HG02610 (cell line): ENCODE data around the gene OR10A3.

Experiments
- ATAC-seq: cut with Tn5 transposase; IDR thresholded peaks from one replicate; pipeline ENCODE4 v1.9.1; 2021; ENCODE audit warnings: mild to moderate bottlenecking, moderate library complexity; ENCODE audit not compliant: unreplicated experiment

OR10A3 gene

DNA sequence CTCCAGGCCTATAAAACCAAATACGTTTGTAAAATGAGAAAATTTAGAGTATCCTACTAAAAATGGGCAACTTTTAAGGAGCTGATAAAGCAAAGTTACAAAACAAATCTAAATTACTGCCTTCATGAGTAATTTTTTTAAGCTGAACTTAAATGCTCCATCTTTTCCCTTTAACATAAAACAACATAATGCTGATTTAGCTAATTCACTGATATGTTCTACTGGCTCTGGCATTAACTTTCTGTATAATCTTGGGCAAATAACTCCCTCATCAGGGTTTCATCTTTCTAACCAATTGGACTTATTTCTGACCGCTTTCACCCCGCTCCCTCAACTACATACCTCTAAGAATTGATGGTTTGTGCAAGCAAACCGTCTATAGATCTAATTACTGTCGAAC, 362 bp downstream of the OR10A3 start:
- no peak for ATAC-seq

- ATAC-seq, result no peak
These were observed 4.9 kb downstream of the OR10A3 start for GRCh38 chr11:7936615-7937014.

GRCh38 chr11:7931168-7931567, 10.3 kb downstream of the OR10A3 start, which contains the start of gene OR10A6:
OR10A6 (minus strand) TSS chr11:7931268; CDS start chr11:7928662, 2,606 bp downstream.
- no peak for ATAC-seq

- no peak for ATAC-seq
These were observed 13.9 kb downstream of the OR10A3 start for GRCh38 chr11:7927635-7928034.

DNA sequence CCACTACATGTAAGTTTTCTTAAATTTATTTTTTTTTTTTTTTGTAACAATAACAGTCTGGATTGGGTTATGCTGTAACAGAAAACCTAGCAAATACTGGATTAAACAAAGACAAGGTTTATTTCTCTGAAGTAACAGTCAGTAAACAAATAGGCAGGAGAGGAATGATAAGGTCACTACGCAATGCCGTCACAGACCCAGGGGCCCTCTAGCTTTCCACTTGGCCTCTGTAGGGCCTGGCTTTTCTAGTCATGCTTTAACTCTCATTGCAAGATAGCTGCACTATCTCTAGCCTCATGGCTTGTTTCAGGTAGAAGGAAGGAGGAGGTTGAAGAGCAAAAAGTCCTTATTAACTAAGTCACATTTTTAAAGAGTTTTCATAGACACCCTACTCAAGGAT, 17.0 kb downstream of the OR10A3 start:
- ATAC-seq, result no peak

DNA sequence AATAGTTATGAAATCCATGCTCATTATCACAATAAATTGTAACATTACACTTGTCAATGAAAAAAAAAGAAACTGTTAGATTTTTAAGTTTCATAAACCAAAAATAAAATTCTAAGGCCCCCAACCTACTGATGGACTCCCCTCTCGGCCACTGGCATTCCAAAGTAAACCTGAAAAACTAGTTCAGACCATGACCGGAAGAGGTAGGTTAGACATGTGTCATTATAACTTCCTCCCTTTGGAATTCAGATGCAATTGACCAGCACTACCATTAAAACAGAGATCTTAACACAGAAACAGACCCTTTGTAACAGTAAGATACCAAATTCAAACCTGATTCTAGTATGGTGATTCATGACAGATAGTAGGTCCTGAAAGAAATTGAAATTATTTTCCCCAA, 23.4 kb downstream of the OR10A3 start:
- no peak for ATAC-seq

DNA sequence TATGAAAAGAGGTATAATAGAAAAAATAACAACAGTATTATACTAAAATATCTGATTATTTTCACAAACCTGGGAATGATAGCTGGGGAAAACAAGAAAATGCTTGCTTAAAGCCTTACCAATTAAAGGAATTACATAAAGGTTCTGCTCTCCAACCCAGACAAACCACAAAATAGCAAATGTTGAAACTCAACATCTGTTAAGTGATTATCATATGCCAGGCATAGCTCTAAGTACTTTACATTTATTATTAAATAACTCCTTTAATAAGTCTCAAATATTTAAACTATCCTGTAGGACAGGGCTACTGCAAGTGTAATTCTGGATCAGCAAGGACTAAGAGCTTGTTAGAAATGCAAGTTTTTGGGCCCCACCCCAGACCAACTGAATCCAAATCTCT, 30.5 kb downstream of the OR10A3 start:
- no peak for ATAC-seq

DNA sequence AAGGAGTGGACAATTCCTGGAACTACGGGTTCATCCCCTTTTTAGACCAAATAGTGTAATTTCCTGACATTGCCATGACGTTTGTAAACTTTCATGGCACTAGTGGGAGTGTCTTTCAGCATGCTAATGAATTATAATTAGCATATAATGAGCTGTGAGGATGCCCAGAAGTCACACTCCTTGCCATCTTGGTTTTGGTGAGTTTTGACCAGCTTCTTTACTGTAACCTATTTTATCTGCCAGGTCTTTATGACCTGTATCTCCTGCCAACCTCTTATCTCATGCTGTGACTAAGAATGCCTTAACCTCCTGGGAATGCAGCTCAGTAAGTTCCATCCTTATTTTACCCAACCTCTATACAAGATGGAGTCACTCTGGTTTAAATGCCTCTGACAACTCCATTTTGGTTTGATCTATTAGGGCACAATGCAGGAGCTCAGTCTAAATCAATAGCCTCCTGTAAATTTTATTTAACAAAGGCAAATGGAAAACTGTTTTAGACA, 31.2 kb downstream of the OR10A3 start:
- ATAC-seq, result no peak

GRCh38 chr11:7909585-7910285, 31.8 kb downstream of the OR10A3 start:
- ATAC-seq, result no peak

DNA sequence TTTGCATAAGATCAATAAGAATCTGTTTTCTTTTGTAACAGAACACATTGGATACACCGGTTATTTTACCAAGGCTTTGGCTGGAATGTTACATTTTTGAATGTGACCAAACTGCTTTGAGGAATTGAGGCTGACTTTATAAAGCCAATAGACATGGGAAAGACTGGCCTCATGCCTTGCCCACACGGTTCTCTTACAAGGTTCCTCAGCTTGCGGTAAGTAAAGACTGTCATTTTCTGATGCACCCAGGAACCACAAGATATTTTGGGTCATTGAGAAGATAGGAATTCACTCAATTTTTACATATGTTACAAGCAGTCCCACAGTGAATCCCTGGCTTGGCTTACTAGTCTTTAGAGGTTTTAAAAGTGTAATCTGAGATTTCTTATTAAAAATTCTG, 34.4 kb downstream of the OR10A3 start:
- ATAC-seq, result no peak

- ATAC-seq, result no peak
These were observed 35.0 kb downstream of the OR10A3 start for GRCh38 chr11:7906481-7906880.

DNA sequence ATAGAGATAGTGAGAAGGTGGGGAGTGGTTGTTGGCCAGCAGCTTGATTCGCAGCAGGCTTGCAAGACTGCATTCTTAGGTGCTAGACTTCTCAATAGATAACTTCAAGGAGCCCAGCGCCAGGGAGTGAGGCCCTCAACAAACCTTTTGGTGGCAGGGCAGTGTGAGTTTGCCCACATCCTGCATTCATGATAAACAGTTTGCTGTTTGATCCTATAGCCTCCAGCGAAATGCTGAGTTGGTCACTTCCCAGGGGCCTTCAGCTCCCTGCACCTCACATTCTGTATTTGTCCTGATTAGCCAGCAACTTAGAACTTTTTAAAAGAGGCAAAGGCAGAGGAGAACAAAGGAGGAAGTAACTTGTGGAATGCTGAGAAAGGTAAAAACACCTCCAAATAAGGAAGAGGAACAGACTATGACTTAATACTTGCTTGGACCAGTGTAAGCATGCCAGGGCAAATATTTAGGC, 35.5 kb downstream of the OR10A3 start:
- no peak for ATAC-seq

DNA sequence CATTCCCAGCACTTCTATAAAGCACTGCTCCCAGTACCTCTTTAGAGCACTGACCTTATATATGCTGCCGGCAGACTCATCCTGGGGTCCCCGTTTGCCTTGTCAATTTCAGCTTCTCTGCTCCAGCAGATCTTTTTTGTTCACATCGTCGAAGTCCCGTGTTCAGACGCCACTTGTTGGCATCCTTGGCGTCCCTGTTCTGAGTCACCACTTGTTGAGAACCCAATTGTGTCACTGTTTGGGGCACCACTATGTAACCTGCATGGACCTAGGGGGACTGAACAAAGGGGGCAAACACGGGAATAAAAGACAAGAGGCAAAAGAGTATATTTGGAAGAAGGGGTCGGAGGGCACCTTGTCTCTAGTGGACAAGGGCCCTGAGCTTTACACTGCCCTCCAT, 36.0 kb downstream of the OR10A3 start:
- no peak for ATAC-seq

GRCh38 chr11:7904917-7905316, 36.6 kb downstream of the OR10A3 start:
- no peak for ATAC-seq

- no peak for ATAC-seq
These were observed 37.6 kb downstream of the OR10A3 start for GRCh38 chr11:7903940-7904339.

- no peak for ATAC-seq
These were observed 40.1 kb downstream of the OR10A3 start for GRCh38 chr11:7901319-7901854.

DNA sequence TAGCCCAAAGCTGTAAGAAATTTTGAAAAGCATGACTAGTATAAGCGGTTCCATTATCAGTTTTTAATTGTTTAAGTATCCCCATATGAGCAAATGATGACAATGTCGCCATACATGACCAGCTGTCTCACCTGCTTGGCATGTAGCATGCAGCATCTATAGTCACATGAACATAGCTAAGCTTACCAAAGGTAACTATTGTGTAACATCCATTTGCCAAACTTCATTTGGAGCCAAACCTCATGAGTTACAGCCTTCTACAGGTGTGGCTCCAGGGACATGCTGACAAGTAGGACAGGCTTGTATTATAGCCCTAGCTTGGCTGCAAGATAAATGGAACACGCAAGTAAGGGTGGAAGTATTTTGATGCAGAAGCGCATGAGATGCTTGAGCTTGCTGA, 40.8 kb downstream of the OR10A3 start:
- ATAC-seq, result no peak

DNA sequence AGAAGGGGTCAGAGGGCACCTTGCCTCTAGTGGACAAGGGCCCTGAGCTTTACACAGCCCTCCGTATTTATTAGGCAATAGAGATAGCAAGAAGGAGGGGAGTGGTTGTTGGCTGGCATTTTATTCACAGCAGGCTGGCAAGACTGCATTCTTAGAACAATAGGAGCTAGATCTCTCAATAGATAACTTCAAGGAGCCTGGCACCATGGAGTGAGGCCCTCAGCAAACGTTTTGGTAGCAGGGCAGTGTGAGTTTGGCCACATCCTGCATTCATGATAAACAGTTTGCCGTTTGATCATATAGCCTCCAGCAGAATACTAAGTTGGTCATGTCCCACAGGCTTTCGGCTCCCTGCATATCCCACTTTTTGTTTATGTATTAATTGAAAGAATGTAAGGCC, 42.1 kb downstream of the OR10A3 start:
- no peak for ATAC-seq

DNA sequence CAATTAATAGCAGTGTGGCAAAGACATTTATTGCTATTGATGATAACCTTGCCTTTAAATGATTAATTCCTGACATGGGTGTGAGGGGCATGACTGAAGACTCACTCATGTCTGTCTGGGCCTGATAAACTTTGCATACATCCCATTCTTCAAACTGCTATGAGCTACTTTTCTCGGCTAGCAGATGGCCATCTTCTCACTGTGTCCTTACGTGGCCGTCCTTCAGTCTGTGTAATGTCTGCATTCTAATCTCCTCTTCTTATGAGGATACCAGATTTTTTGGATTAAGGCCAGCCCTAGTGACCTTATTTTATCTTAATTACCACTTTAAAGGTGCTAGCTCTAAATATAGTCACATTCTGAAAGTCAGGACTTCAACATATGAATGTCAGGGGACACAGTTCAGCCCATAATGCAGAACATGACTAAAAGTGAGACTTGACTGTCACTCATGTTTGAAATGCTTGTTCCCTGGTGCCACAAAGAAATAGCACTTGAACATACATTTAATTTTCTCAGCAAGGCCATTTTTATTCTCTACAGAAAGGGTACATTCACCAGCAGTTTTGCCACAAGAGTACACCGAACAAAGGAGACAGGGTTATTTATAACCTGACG, 42.7 kb downstream of the OR10A3 start:
- ATAC-seq, result no peak

DNA sequence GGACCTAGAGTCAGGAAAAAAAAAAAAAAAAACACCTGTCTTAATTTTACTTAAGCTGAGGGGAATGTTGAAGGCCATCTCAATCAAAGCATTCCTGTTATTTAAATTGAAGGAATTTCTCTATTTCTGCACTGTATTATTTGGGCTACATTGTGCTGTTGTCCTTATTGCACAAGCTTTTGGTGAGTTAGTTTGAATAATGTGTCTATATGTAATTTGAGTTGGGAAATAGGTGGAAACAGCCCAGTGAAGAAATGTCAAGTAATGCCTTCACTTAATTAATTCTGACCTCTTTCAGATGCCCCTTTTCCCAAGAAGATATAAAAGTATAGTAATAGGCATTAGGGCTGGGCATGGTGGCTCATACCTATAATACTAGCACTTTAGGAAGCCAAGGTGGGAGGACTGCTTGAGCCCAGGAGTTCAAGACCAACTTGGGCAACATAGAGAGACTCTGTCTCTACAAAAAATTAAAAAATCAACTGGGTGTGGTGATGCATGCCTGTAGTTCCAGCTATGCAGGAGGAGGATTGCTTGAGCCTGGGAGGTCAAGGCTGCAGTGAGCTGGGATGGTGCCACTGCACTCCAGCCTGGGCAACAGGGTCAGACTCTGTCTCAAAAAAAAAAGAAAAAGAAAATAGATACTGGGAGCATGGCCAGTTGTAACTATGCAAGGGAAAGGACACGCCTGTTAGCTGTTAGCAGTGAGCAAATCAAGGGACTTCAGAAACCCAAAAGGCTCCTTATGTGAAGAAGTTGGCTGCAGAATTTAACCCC, 45.3 kb downstream of the OR10A3 start:
- no peak for ATAC-seq

- no peak for ATAC-seq
These were observed 47.3 kb downstream of the OR10A3 start for GRCh38 chr11:7894251-7894650.
